GM11168 (cell line): Measurements from ENCODE around the gene SV2C.

Experiments
- in situ Hi-C: fragments of 300-500 bp; cut with MboI; formaldehyde crosslinking; loops from one replicate; pipeline ENCODE4 v1.12.0; 2022; ENCODE audit warnings: low sequenced_read_pairs; ENCODE audit not compliant: unreplicated experiment

The SV2C gene

GRCh38 chr5:76155536-76155935, 72.4 kb downstream of the SV2C start:
- in situ Hi-C loops: no loop called here

GRCh38 chr5:76162335-76162734, 79.2 kb downstream of the SV2C start:
- in situ Hi-C loops: no loop called here

GRCh38 chr5:76163111-76163628, 80.0 kb downstream of the SV2C start:
- in situ Hi-C loops: no loop called here

- in situ Hi-C loops: no loop called here
Observed at GRCh38 chr5:76165029-76165428, 81.8 kb downstream of the SV2C start.

DNA sequence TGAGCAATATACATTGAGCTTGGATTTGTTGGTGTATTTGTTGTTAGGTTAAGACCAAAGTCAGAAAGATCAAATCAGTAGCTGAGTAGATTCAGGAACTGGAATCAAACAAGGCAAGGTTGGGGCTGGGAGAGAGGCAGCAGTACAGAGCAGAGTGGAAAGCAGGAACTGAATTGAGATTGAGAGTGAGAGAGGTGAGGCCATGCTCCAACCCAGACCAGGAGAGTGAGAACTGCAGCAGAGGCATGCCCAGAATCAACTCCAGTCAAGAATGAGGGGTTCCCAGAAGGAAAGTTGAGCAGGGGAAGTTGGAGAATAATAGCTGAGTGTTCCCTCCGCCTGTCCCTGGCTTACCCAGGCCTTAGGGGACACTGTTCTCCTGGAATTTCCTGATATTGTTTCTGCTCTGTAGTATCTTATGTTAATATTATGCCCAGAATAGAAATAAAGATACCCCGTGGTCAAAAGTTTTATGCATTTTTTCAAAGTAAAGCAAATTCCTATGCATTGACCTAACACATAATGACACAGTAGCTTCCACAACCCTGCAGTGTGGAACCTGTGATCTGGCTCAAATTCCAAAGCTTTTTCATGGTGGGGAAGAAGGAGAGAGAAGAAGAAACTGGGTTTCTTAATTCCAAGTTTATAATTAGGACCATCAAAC, 82.7 kb downstream of the SV2C start:
- in situ Hi-C loops: no loop called here

GRCh38 chr5:76166886-76167576, 83.8 kb downstream of the SV2C start:
- in situ Hi-C loops: no loop called here

GRCh38 chr5:76169146-76169905, 86.1 kb downstream of the SV2C start:
- in situ Hi-C loops: no loop called here

DNA sequence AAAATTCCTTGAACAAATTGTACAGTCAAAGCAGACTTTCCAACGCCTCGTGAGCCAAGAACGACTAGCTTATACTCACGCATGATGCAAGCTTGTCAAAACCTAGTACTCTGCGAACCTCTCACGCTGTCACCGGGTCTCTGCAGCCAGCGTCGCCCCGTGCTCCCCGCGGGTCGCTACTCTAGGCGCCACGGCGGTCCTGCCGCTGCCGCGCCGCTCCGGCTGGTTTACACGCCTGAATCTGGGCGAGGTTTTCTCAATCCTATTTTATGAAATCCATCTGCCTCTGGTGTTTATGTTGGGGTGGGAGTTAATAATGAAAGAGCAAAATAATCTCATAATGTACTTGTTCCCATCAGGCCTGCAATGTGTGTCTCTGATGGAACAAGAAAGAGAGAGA, 90.9 kb downstream of the SV2C start:
- in situ Hi-C loops: no loop called here

DNA sequence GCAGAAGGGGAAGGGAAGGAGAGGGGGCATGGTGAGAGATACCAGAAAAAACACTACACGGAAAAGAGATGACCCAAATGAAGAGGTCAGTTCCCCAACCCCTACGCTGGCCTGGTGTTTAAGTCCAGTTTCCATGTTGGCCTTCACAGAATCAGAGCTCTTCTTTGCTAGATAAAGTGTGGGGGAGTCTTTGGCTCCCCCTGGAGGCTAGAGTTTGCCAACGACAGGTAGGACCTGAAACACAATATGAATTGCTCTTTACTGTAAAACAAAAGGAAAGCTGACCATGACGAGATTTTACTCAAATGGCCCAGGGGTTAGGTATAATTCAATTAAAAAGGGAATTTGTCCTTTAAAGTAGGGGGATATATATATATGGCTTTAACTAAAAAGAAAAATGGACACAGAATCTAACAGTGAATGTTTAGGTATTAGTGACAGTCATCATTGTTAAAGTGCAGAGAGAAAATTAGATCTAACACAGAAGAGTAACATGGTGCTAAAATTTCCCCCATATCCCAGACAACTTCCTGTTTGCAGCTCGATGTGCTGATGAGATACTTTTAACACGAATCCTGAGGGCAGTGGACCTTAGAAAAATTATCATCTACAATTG, 92.0 kb downstream of the SV2C start:
- in situ Hi-C loops: no loop called here

DNA sequence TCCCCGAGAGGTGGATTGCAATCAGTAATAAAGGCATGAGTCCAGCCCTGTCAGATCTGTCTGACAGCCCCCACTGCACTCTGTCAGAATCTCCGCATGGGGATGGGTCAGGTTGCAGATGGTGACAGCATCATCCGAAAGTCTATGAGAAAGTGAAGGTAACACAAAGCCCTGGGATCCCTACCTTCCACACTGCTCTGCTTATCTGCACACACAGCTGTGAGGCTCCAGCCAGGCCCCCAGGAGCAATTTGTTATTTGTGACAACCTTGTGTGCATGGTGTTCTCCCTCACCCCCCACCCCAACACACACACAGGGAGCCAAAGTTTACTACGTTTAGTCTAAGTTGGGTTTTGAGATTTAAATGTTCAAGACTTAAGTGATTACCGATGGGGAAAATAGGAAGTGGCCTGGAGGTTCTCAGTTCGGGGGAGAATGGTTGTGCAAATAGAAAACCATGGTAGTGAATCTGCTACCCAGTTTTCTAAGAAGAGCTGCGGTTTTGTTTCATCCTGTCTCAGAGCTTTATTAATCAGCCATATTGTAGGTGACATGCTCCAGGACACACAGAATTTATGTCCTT, 92.7 kb downstream of the SV2C start:
- in situ Hi-C loops: no loop called here

DNA sequence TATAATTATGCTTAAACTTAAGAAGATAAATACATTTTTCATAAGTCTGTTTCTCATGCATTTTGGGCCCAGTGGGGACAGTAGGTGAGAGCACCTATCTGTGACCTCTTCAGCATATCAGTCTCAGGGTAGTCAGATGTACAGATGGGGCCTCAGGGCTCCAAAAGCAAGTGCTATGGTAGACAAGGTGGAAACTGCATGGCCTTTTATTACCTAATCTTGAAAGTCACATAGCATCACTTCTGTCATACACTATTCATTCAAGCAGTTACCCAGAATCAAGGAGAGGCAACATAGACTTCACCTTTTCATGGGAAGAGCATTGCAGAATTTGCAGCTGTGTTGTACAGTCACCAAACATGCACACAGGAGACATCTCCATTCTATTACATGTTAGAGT, 94.8 kb downstream of the SV2C start:
- in situ Hi-C loops: no loop called here

GRCh38 chr5:76178913-76179312, 95.7 kb downstream of the SV2C start:
- in situ Hi-C loops: no loop called here

GRCh38 chr5:76180814-76181805, 97.9 kb downstream of the SV2C start:
- in situ Hi-C loops: no loop called here

GRCh38 chr5:76187386-76187785, 104.2 kb downstream of the SV2C start:
- in situ Hi-C loops: no loop called here

DNA sequence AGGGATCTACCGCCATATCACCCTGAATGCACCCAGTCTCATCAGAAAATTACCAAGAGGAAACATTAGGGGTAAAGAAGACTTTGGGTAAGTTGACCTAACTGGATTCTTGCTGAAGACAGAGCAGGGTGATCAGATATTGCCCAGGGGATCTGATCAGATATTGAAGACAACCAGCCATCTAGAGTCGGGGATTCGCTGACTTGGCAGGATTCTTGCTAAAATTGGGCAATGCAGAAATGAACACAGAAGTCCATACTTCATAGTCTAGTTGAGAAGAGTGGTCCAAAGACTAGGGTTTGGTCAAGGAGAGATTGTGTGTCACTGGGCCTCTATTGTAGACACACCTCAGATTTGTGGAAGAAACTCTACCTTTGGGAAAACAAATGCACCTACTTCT, 107.2 kb downstream of the SV2C start:
- in situ Hi-C loops: no loop called here

- in situ Hi-C loops: no loop called here
Observed at GRCh38 chr5:76192837-76193236, 109.7 kb downstream of the SV2C start.

- in situ Hi-C loops: no loop called here
Observed at GRCh38 chr5:76193635-76194034, 110.5 kb downstream of the SV2C start.

DNA sequence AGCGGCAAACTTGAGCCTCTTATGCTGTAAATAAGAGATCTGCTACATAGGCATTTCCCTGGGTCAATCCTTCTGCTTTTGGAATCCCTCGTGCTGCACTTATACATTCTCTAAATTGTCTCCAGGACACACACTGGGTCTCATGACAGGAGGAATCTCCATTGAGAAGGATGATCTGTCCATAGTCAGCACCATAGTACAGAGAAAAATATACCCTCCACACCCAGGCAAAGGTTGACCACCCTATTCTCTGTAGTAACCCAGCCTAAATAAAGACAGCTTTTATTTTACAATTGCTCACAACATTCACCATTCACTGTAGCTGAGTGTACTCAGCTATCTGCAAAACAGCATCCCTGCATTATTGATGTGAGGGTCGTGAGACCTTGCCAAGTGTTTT, 111.2 kb downstream of the SV2C start:
- in situ Hi-C loops: no loop called here

DNA sequence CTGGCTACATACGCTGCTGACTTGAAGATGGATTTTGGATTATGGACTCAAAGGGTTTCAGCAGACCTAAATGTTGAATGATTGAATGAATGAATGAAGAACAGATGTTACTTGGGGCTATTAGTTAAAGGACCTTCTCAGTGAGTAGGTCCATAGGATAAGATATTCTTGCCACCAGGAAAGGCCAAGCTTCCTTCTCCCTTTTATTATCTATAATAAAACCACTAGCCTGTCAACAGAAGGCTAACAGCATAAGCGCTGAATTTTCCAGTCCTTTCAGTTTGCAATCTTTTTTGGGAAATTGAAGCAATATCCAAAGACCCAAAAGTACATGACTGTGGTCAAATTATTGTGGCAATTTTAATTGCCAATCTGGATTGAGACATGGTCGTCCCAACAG, 113.3 kb downstream of the SV2C start:
- in situ Hi-C loops: no loop called here
